ENCODE results near the gene PLCD3. TPM values are rescaled to one million over a fixed set of nuclear protein-coding genes. Genes with fewer than 3 reads are reported as not detected.

Gene PLCD3
- polyA plus RNA-seq, 6 donors from 2014 or later = not detected

DNA sequence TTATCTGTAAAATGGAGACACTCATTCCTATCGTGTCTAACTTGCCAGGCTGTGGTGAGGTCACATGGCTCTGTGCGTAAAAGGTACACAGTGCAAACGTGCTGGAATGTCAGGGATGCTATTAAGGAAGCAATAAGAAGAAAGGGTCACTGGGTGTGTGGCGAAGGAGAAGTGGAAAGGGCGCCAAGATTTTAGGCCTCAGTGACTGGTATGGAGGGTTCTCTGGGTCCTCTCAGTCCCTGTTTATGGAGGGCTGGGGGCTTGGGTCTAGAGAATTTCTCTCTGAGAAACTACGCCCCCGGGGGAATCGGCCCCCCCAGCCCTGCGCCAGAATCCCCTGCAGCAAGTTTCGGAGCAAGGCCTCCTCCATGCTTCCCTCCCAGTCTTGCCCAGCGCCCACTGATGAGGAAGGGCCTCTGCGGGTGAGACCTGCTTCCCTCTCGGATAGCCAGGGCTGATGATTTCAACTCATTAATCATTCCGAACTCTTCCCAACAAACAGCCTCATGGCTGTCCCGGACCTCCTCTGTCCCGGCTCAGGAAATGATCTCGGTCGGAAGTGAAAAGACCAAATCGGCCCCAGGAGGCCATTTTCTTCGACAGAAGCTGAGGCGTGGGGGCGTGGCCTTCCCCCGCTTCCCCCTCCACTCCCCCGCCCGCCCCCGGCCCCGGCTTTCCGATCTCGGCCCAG, 14.7 kb upstream of the PLCD3 start:
- DNase-seq (no peak), ATAC-seq (ENCODE audit: low read depth in 2 of 2) (peak; percentile 7 to 10)
- Mint-ChIP-seq H3K4me1 (peaks cover 49 to 78% (median 73%) of the 10 kb centered on the region in 3 donors), H3K36me3 (peaks cover 0 to 6% of the 10 kb centered on the region in 2 donors), H3K9me3 (peaks cover 0 to 9% (median 0%) of the 10 kb centered on the region in 7 donors), H3K27ac (peak overlapping the region; percentile 99 to 100 (median 100)), H3K27me3 (no peaks in the 10 kb centered on the region), H3K4me3 (peak overlapping the region; percentile 96 to 100 (median 98))

DNA sequence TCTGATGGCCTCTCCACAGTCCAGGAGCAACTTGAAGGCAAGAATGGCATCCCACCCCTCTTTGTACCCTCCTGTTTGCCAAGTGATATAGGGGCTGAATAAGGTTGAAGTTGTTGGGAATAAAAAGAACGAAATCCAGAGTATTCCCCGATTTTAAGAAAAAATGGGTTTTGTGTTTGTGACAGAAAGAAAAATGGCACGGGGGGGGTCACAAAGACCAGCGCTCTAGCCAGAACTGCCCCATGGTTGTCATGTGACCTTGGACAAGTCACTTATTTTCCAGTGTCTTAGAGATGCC, 14.2 kb upstream of the PLCD3 start:
- H3K9me3 Mint-ChIP-seq = peaks cover 0 to 9% (median 0%) of the 10 kb centered on the region in 7 donors
- no peaks in the 10 kb centered on the region for H3K27me3 Mint-ChIP-seq
- no peak for ATAC-seq (ENCODE audit: low read depth in 2 of 2)
- DNase-seq = no peak
- H3K27ac Mint-ChIP-seq = peak overlapping the region in 5 of 6 donors; percentile 90 to 100 (median 99)
- H3K4me1 Mint-ChIP-seq = peaks cover 46 to 75% (median 68%) of the 10 kb centered on the region in 3 donors
- H3K4me3 Mint-ChIP-seq = peak overlapping the region; percentile 96 to 100 (median 98)
- peaks cover 0 to 6% of the 10 kb centered on the region in 2 donors for H3K36me3 Mint-ChIP-seq

DNA sequence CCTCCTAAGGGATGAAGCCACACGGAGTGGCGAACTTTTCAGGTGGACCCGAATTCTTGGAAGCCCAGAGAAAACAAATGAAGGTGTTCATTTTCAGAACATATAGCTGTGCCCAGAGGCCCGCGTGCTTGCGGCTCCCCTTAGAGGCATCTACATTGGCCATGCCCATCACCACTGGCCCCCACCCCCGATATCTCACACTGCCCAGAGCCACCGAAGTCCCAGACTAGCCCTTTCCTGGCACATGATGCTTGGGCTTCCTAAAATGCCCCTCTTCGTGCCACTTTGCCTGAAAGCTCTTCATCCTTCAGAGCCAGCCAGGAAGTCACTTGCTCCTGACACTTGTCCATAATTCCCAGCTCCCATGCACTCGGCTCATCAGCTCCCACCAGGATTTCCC, 13.9 kb upstream of the PLCD3 start:
- peaks cover 0 to 9% (median 0%) of the 10 kb centered on the region in 7 donors for H3K9me3 Mint-ChIP-seq
- H3K27ac Mint-ChIP-seq = peak overlapping the region in 3 of 6 donors; percentile 57 to 100 (median 60)
- H3K4me3 Mint-ChIP-seq = peak overlapping the region; percentile 21 to 100 (median 98)
- H3K36me3 Mint-ChIP-seq = peaks cover 0 to 7% of the 10 kb centered on the region in 2 donors
- H3K27me3 Mint-ChIP-seq = no peaks in the 10 kb centered on the region
- no peak for DNase-seq
- H3K4me1 Mint-ChIP-seq = peaks cover 45 to 71% (median 64%) of the 10 kb centered on the region in 3 donors
- ATAC-seq (ENCODE audit: low read depth in 2 of 2) = no peak

DNA sequence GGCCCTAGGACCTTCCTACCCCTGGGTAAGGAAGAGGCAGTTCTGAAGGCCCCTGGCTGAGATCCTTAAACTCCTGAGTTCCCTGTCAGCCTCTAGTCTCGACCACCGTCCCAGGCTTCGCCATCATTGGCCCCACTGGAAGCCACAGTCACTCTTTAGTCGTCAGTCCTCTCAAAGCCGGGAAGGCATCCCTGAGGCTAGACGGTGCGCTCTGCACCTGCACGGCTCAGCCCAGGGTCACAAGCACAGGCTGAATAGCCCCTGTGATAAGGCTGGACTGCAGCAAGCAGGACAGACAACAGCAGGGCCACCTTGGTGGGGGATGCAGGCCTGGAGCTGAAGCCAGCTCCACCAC, 12.7 kb upstream of the PLCD3 start:
- Mint-ChIP-seq H3K27ac (peak overlapping the region in 3 of 6 donors; percentile 15 to 76 (median 69)), H3K9me3 (peaks cover 0 to 9% (median 0%) of the 10 kb centered on the region in 7 donors), H3K4me1 (peaks cover 44 to 64% (median 59%) of the 10 kb centered on the region in 3 donors), H3K27me3 (no peaks in the 10 kb centered on the region), H3K36me3 (peaks cover 0 to 11% of the 10 kb centered on the region in 2 donors), H3K4me3 (peak overlapping the region; percentile 41 to 100 (median 92))
- DNase-seq (no peak), ATAC-seq (ENCODE audit: low read depth in 2 of 2) (no peak)

DNA sequence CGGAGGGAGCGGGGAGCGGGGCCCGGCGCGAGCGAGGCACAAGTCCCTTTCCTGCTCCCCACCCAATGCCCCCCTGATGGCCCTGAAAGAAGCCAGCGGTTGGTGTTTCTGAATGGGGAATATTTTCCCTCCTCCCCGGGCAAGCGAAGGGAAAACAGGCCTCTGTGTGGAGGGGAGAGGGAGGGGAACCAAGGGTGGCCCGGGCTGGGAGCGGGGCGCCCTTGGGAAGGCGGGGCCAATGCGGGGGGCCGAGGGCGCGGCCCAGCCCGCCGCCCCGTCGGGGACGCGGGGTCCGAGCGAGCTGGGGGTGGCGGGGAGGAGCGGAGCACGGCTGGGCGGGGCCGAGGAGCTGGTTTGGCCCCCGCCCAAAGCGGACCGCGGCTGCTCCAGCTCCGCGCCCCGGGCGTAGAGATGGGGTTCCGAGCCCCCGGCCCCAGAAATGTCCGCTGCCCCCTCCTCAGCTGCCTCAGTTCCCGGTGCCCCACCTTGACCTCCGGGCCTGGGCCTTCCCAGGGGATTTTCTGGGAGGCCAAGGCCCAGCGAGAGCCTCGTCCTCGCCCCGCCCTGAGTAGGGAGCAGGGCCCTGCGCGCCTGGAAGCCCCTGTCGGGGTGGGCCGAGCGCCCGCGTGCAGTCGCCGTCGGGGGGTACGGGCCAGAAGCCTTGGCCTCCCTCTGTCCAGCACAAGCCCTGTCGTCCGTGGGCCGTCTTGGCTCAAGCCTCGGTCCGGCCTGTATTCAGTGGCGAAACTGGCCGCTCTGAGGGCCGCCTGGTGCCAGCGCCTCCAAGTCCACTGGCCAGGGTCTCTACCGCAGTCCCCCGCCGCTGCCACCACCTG, 12.1 kb upstream of the PLCD3 start:
- peaks cover 38 to 58% (median 54%) of the 10 kb centered on the region in 3 donors for H3K4me1 Mint-ChIP-seq
- H3K4me3 Mint-ChIP-seq = peak overlapping the region; percentile 82 to 100 (median 96)
- peaks cover 0 to 11% of the 10 kb centered on the region in 2 donors for H3K36me3 Mint-ChIP-seq
- H3K27me3 Mint-ChIP-seq = no peaks in the 10 kb centered on the region
- ATAC-seq (ENCODE audit: low read depth in 2 of 2) = no peak
- DNase-seq = no peak
- H3K27ac Mint-ChIP-seq = peak overlapping the region in 5 of 6 donors; percentile 69 to 91 (median 89)
- peaks cover 0 to 9% (median 0%) of the 10 kb centered on the region in 7 donors for H3K9me3 Mint-ChIP-seq

DNA sequence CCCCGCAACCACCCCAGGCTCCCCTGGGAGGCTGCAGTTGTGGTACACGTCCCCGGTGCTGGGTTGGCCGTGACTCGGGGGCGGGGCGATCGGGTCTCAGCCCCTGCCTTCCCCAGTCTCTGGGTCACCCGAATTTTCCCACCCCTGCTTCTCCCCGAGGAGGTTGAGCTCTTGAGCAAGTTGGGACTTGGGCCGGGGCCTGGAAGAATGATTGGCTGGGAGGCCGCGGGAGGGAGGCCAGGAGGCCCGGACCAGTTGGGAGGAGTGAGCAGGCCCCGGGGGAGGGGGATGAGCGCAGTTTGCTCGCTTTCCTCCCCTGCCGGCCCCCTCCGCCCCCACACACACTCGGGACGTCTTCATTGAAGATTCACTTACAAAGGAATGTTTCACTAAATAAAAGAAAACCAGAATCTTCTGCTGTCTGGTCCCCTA, 11.5 kb upstream of the PLCD3 start:
- Mint-ChIP-seq H3K27ac (peak overlapping the region; percentile 44 to 93 (median 89)), H3K36me3 (peaks cover 0 to 11% of the 10 kb centered on the region in 2 donors), H3K4me3 (peak overlapping the region; percentile 82 to 99 (median 90)), H3K27me3 (no peaks in the 10 kb centered on the region), H3K4me1 (peaks cover 33 to 52% (median 49%) of the 10 kb centered on the region in 3 donors), H3K9me3 (peaks cover 0 to 9% (median 0%) of the 10 kb centered on the region in 7 donors)
- peak; percentile 60 for DNase-seq
- peak; percentile 14 to 16 for ATAC-seq (ENCODE audit: low read depth in 2 of 2)

DNA sequence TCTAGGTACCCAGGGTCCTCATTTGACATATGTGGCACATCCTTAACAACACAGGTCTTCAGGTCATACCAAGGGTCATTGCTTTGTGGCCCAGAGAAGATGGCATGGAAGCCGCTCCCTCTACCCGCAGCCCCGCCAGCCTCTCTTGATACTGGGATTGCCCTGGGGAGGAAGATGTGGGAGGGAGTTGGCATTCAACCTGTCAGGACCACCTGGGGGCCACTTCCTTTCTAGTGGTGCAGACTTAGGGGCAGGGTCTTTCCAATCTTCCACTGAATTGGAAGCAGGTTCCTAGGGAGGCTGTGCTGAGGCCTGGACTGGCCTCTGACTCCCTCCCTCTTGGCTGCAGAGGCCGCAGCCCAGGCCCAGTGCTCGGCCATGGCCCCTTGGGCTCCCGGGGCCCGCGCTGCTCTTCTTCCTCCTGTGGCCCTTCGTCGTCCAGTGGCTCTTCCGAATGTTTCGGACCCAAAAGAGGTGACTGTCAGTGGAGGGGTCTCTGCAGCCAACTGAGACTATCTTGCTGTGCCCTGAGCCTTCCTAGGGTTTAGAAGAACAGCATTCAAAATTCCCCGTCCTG, 10.9 kb upstream of the PLCD3 start:
- no peaks in the 10 kb centered on the region for H3K27me3 Mint-ChIP-seq
- ATAC-seq (ENCODE audit: low read depth in 2 of 2) = no peak
- no peak for DNase-seq
- peaks cover 0 to 7% (median 0%) of the 10 kb centered on the region in 7 donors for H3K9me3 Mint-ChIP-seq
- peak overlapping the region; percentile 82 to 99 (median 90) for H3K4me3 Mint-ChIP-seq
- peaks cover 28 to 46% (median 46%) of the 10 kb centered on the region in 3 donors for H3K4me1 Mint-ChIP-seq
- H3K36me3 Mint-ChIP-seq = peaks cover 0 to 11% of the 10 kb centered on the region in 2 donors
- H3K27ac Mint-ChIP-seq = peak overlapping the region in 5 of 6 donors; percentile 44 to 93 (median 89)

DNA sequence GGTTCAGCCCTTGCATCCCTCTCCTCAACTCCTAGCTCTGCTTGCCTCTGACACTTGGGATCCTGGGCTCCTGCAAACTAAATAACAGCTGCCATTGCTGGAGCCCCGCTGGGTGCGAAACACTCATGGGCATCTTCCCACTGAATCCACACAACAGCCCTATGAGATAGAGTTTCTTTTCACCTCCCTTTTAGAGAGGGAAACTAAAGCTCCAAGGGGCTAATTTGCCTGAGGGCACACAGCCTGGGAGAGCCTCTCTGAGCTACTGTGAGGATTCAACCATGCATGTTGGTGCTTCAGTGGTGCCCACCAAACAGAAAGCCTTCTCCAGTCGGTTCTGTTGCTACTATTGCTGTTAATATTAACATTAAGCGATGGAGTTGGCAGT, 7.2 kb upstream of the PLCD3 start:
- ATAC-seq (ENCODE audit: low read depth in 2 of 2) (no peak), DNase-seq (no peak)
- Mint-ChIP-seq H3K27ac (no peak overlapping the region), H3K36me3 (peaks cover 0 to 5% of the 10 kb centered on the region in 2 donors), H3K4me1 (peaks cover 15 to 39% (median 19%) of the 10 kb centered on the region in 3 donors), H3K4me3 (peak overlapping the region in 5 of 8 donors; percentile 4 to 54 (median 30)), H3K9me3 (no peaks in the 10 kb centered on the region), H3K27me3 (no peaks in the 10 kb centered on the region)

DNA sequence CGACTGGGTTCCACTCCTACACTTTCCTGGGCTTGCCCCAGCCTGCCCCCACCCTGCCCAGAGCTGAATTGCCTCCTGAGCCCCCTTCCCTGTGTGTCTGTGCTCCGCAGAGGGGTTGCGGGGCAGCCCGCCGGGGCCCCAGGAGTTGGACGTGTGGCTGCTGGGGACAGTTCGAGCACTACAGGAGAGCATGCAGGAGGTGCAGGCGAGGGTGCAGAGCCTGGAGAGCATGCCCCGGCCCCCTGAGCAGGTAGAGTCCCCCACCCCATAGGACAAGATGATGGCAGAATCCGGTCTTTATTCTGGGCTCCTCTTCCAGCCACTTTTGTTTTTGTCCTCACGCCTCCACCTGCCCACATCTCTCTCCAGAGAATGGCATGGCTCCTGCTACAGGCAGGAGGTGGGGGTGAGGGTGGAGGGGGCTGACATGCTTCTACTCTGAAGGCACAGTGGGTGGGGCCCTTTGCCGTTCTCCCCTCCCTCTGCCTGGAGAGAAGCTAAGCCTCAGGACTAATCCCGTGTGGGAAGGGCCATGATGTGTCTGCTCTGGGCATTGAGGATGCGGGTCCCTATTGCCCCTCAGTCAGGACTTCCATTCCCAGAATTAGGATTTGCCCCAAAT, 6.7 kb upstream of the PLCD3 start:
- no peaks in the 10 kb centered on the region for H3K9me3 Mint-ChIP-seq
- peaks cover 15 to 38% (median 19%) of the 10 kb centered on the region in 3 donors for H3K4me1 Mint-ChIP-seq
- no peaks in the 10 kb centered on the region for H3K27me3 Mint-ChIP-seq
- H3K27ac Mint-ChIP-seq = peak overlapping the region in 1 of 6 donors; percentile 19
- ATAC-seq (ENCODE audit: low read depth in 2 of 2) = no peak
- H3K36me3 Mint-ChIP-seq = peaks cover 0 to 5% of the 10 kb centered on the region in 2 donors
- DNase-seq = no peak
- peak overlapping the region in 2 of 8 donors; percentile 35 to 64 for H3K4me3 Mint-ChIP-seq

DNA sequence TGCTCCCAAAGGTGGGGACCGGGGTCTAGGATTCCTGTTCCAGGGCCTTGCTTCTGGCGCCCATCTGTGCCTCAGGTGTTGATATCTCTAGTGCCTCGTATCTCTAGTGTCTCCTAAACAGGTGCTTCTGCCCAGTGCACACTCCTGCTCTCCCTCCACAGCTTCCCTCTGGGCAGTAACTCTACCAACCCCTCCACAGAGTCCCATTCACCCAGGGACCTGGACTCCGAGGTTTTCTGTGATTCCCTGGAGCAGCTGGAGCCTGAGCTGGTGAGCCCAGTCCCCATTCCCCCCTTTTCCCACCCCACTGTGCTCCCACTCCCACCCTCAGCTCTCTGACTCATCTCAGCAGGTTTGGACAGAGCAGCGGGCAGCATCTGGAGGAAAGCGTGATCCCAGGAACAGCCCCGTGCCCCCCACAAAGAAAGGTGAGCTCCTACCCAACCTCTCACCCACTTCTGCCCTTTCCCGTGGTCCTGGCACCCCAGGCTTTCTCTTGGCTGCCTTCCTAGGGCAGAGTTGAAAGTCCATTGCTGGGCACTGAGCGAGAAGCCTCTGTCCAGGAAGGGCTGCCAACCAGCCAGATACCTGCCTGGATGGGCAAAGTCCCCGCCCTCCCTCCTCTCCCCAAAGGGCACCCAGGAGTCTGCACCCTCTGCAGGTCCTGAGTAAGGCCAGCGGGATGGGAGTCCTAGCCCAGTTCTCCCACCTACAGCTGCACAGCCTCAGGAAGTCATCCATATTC, 5.4 kb upstream of the PLCD3 start:
- Mint-ChIP-seq H3K9me3 (no peaks in the 10 kb centered on the region), H3K27ac (peak overlapping the region in 2 of 6 donors; percentile 19 to 39), H3K36me3 (peaks cover 0 to 5% of the 10 kb centered on the region in 2 donors), H3K4me3 (peak overlapping the region in 6 of 8 donors; percentile 5 to 80 (median 58)), H3K4me1 (peaks cover 7 to 33% (median 11%) of the 10 kb centered on the region in 3 donors), H3K27me3 (no peaks in the 10 kb centered on the region)
- DNase-seq (no peak), ATAC-seq (ENCODE audit: low read depth in 2 of 2) (no peak)

DNA sequence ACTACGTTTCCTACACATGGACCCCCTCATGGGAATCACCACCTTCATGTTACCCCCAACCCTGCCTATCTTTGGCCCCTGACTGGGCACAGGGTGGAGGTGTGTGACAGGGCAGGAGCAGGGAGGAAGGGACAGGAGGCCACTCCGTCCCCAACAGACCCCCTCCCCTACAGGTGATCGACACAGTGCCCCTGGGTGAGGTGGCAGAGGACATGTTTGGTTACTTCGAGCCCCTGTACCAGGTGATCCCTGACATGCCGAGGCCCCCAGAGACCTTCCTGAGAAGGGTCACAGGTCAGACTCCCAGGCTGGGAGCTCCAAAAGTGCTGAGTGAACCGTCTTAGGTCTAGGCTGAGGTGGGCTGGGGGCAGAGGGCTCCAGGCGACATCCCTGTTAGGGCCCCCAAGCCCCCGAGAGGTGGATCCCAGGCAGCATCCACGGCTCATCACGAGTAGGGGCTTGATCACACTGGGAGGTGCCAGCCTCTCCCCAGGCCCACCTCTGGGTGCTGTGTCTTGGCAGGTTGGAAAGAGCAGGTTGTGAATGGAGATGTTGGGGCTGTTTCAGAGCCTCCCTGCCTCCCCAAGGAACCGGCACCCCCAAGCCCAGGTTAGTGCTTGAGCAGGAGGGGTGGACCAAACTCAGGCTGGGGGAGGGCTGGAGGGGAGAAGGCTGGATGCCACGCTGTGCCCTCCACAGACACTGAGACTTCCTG, 4.7 kb upstream of the PLCD3 start:
- ATAC-seq (ENCODE audit: low read depth in 2 of 2) (no peak), DNase-seq (no peak)
- no peaks in the 10 kb centered on the region for H3K27me3 Mint-ChIP-seq
- H3K27ac Mint-ChIP-seq = no peak overlapping the region
- no peaks in the 10 kb centered on the region for H3K9me3 Mint-ChIP-seq
- H3K4me1 Mint-ChIP-seq = peaks cover 7 to 31% (median 11%) of the 10 kb centered on the region in 3 donors
- H3K4me3 Mint-ChIP-seq = peak overlapping the region in 7 of 8 donors; percentile 84 to 95 (median 93)
- H3K36me3 Mint-ChIP-seq = peaks cover 0 to 5% of the 10 kb centered on the region in 2 donors
